GM21447 (cell line): ENCODE data around the gene TMEM258.
A peak's percentile ranks its signal among the peaks of the same experiment; 100 is the strongest.

ENCODE experiments used
- ATAC-seq: cut with Tn5 transposase; IDR thresholded peaks from one replicate; pipeline ENCODE4 v1.9.1; 2021; ENCODE audit not compliant: unreplicated experiment

TMEM258 gene

DNA sequence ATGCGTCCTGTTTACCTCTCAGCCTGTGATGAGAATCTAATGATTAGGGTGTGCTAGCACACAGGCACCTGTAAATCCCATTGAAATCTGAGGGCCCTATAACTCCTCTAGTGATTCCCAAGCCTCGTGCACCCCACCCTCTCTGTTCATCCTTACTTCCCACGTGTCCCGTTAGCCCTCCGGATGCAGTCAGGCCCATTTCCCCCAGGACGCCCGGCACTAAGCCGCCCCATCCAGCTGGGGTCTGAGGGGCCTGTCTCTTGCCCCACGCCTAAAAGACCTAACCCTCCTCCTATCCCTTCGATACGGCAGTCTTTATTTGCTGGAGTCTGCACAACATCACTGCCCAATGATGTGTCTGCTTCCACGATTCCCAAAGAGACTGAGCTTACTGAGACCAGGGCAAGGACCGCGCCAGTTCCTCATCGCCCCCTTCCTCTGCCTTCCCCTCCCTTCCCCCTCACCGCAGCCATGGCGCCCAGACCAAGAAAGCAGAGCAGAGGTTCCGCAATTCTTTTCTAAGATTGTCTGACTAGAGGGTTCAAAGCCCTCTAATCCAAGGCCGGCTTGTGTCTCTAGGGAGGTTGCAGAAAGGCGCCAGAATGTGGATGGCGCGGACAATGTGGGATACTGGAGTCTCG lies 34.7 kb upstream of the TMEM258 start:
- ATAC-seq, result peak; percentile 10

DNA sequence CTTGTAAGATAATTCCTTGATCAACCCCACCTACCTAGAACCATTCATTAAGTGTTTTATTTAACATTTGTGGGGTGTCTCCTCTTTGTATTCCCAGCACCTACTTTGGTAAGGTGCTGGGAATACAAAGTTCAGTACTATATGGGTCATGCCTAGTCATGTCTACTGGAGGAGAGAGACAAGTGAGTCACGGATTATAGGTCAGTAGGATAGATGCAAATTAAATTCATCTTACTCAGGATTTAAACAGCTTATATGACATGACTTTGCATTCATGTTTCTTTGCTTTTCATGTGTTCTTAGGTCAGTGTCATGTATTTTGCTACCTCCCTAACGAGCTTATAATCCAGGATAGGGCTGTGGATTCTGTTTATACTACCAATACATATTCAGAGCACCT lies 27.8 kb upstream of the TMEM258 start:
- ATAC-seq, result no peak

DNA sequence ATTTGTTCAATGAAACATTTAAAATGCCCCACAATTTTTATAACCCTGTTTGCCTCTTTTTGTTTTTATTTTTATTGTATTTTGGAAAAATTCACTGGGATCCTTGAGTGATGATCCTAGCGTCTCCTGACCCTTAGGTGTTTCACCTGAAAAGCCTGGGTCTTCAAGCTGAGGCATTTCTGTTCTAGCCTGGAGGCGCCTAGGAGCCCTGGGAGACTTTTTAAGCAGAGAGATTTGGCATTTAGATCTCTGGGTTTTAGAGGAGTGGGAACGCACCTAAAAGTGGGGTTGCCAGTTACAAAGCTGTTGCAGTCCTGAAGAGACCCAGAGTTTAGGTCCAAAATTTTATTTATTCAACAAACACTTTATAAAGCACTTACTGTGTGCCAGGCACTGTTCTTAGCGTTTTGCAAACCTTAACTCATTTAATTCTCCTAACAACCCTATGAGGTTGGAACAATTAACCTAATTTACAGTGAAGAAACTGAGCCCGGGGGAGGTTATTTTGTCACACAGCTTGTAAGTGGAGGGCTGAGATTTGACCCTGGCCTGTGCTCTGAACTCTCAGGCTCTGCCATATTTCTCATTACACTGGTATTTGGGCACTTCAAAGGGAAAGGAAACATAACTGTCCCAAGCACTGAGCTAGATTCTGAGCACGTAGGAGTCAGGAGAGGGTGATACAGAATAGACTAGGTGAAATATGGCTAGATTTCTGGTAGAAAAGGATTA lies 25.2 kb upstream of the TMEM258 start:
- no peak for ATAC-seq

DNA sequence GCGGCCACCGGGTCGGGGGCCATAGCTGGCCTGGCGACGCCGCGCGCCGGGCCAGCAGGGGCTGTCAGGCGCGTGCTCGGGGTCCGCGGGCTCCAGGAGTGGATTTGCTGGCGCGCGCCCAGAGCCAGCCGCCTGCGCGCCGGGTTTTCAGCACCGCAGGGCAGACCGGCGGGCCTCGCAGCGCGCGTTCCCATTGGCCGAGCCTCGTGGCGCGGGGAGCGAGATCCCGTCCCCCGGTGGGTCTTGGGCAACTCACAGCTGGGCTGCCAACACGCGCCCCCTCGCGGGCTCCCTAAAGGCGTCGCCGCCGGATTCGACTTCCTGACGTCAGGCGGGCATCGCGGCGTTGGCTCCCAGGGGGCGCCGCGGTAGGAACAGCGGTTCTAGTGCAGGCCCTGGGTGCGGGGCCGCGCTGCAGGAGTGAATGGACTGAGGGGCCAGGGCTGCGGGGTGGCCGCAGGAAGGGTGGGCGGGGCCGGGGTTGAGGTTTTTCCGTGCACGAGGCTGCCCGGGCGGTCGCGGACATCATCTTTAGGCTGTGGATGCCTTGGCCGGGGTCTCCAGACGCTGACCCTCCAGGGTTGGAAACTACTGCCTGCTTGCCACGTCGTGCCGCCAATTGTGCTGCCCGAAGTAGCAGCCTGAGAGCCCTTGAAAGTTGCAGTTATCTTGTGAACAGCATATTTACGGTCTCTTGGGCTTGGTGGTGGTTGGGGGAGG lies 24.5 kb upstream of the TMEM258 start, which contains the start of gene FADS1:
FADS1 (minus strand) TSS at position 268 of the 720 bp plus-strand sequence; CDS start at position 194, 74 bp downstream.
- ATAC-seq, result peak; percentile 60

DNA sequence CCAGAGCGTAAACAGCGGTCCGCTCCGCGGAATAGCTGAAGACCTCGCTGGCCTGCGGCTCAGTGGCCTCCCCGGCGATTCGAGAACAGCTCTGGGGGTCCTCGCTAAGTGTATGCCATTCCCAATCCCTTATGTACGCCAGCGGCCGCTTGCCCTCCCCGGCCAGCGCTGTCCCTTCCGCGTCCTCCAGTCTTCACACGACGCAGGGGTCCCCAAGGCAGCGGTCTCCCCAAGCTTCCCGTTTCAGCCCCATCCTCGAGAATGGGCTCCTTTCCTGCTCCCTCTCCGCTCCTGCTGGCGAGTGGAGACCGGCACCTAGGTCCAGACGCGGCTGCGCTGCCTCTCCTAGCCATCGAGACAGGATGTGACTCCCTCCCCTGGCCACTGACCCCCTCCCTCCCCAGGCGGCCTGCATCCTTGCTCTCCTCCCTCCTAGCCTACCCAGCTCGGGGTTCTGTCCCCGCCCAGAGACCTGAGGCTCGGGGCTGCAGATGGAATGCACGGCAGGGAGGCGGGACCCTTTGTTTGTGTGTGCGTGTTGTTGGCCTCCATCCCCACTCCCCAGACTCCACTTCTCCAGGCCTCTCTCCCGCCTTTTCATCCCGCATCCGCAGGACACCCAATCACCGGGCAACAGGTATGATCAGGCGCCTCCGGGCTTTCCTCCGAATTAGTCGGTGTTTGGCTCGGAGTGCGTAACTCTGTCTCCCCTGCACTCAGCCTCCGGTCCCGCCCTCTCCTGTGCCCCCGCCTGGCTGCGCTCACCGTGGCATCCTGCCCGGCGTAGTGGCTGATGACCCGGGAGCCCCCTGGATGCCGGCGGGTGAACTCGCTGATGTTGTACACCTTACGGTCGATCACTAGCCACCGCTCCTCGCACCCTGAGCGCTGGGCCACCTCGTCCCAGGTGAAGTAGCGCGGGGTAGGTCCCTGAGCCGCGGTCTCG lies 23.7 kb upstream of the TMEM258 start:
- peak; percentile 29 for ATAC-seq

GRCh38 chr11:61814958-61815789 lies 22.8 kb upstream of the TMEM258 start:
- peak; percentile 49 for ATAC-seq

DNA sequence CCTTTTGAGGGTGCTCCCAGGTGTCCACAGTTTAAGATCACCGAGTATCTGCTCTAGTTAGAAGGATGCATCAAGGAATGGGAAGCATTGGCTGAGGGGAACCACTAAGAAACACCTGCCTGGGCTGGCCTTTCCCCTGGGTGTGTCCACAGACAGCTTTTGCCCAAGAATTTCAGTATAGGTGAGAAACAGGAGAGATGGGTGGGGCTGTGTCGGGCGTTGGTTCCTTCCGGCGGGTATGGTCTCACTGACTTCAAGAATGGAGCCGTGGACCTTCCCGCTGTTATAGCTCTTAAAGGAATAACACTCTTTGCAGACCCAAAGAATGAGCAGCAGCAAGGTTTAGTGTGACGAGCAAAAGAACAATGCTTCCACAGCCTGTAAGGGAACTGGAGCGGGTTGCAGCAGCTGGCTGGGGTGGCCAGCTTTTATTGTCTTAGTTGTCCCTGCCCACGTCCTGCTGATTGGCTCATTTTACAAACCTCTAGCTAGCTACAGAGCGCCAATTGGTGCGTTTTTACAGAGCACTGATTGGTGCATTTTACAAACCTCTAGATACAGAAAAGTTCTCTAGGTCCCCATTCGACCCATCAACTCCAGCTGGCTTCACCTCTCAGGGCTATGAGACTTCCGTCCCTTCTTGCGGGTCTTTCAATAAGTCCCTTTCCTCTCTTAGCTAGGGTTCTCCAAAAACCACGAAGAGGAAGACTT lies 22.0 kb upstream of the TMEM258 start:
- no peak for ATAC-seq

DNA sequence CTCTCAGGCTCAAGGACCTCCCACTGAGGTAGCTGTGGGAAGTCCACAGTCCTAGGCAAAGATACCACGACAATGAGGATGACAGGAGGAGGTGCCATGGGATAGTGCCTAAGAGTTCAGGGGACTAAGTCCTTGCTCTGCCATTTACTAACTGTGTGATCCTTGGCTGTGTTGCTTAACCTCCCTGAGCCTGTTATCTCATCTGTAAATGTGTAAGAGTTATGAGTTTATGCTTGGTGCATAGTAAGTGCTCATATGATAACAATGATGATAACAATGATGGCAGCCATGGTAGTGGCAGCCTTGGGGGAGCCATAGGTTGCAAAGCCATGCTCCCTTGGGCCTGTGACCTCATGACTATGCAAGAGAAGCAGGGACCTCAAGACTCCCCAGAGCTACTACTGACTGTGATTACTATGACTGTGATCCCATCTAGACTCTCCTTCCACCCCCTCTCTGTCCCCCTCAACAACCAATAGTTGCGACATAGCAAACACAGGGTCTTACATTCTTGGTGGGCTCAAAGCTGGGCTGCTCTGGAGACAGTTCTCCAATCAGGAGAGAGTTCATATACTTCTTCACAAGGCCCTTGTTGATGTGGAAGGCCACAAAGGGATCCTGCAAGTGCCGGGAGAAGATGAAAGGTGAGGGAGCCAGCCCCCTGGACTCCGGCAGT lies 20.5 kb upstream of the TMEM258 start:
- ATAC-seq, result no peak

DNA sequence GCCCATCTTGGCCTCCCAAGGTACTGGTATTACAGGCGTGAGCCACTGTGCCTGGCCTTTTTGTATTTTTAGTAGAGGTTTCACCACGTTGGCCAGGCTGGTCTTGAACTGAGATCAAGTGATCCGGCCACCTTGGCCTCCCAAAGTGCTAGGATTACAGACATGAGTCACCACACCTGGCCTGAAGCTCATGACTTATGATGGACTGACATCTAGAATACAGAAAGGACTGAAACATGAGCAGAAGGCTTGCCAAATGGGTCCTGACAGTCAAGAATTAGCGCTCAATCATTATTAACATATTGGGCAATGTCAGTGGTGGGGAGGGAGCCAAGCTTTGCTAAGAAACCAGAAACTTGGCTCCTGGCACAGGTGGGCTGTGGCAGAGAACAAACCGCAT lies 19.4 kb upstream of the TMEM258 start:
- ATAC-seq, result no peak

DNA sequence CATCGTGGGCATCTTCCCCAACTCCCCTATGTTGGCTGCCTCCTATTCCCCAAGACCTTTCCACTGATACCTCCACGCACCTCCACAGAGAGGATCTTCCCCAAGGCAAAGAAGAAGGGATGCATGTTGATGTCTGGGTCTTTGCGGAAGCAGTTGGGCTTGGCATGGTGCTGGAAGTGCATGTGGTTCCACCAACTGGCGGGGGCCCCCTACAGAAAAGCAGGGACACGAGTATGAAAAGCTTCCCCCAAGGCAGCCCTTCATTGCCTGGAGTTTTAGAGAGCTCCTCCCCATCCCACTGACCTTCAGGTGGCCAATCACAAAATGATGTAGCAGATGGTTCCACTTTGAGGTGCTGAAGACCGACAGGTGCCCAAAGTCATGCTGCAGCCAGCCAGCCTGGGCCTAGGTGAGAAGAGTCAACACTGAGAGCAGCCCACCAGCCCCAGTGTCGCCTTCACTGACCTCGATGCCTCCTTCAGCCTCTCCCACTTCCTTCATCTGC lies 18.3 kb upstream of the TMEM258 start:
- no peak for ATAC-seq

DNA sequence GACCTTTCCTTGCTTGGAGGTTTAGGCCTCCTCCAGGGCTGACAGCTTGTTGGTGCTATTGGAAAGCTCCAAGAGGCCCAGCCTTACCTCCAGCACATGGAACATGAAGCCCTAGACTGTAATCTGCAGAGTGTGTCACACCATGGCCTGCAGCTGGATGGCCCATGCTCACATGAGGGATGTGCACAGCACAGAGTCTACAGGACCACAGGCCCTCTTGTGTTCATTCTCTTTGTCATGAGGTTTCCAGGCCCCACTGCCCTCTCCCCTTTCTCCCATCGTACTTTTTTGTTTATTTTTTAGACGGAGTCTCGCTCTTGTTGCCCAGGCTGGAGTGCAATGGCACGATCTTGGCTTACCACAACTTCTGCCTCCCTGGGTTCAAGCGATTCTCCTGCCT lies 14.4 kb upstream of the TMEM258 start:
- no peak for ATAC-seq

GRCh38 chr11:61805146-61805545 lies 12.7 kb upstream of the TMEM258 start:
- no peak for ATAC-seq

DNA sequence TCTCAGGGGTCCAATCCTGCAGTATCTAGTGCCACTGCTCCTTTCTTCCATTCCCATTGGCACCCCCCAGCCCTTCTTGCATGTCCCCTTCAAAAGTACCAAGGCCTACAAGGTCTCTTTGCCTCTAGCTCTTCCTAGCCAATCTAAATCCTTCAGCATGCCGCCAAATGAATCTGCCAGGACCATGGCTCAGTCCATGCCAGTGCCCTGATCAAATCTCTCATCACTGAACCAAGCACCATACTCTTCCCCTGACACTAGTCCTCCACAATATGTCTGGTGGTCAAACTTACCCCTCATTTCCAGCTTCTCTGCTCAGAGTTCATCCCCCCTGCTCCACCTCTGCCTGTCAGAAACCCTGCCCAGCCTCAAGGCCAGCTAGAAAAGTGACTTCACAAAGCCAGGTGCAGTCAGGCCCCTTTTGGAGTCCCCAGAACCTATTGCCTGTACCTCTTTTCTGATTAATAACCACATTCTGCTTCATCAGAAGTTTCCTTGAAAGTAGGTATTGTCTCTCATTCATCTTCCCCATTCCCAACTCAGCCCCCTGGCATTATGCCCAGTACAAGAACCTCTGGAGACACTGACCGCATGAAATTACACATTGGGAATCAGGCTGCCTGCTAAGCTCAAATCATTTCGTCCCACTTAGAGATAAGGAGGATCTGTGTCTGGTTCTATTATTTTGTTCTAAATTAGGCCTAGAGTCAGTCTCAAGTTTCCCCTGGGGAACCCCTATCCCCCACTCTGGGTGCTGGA lies 11.7 kb upstream of the TMEM258 start:
- ATAC-seq, result no peak

GRCh38 chr11:61802605-61803004 lies 10.2 kb upstream of the TMEM258 start:
- no peak for ATAC-seq

DNA sequence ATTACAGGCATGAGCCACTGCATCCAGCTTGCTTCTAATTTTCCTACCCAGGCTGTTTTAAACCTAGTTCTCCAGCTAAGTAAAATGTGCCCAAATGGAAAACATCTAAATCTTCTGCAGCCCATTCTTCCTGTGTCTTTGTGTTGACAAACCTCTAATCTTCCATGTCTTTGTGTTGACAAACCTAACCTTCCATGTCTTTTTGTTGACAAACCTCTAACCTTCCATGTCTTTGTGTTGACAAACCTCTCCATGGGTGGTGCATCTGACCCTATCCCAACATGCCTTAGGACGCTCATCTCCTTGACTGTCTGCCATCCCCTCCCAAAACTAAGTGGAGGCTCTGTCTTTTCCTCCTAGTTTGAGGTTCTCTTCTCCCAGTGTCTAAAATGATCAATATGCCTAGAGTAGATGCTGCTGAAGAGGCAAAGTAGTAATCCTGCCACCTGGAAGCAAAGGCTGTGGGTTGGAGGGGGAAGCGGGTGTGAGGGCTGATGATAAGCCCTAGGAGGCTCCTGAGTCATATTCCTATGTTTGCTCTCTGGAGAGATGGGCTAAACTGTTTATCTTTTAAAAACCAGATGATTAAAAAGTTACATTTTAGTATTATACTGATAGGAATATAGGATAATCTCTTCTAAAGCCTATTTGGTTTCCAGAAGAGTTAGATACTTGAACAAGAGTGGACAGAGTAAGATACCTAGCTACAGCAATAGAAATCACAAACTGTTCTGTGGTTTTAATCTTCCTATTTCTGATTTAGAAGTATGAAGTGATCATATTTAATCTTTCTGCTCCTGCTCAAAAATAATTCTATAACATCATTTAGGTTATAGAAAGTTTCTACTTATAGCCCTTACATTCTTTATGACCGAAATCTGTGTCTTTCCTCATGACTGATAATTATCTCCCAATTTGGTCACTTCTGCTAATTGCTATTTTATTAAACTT lies 8.2 kb upstream of the TMEM258 start:
- ATAC-seq, result no peak

DNA sequence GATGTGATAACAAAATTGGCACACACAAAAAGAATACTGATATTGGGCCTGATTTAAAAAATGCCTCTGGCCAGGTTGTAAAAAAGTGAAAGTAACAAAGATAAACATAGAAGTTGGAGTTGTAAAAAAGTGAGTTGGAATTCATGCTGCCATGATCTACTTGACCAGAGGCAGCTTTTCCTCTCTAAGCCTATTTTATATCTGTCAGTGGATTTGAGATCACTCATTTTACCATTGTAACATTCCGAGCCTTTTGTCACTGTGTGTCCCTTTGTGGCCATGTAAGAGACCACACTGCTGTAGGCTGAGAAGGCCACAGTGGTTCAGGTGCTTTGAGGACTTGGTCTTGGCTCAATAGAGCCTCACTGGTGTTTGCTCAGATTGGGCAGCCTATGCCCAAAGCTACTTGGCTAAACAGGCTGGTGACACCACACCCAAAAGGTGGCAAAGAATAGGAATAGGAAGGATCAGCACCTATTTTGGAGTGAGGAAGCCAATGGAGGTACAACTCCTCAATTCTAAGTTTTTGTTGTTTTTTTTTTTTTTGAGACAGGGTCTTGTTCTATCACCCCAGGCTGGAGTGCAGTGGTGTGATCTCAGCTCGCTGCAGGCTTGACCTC lies 7.4 kb upstream of the TMEM258 start:
- ATAC-seq, result no peak
